Osteocyte (in vitro differentiated cells): ENCODE results near the gene ZNF8. TPM values are rescaled to one million over a fixed set of nuclear protein-coding genes. Genes with fewer than 3 reads are reported as not detected.

Experiments
- DNase-seq: peaks from one replicate; pipeline ENCODE4 v3.0.0; 2021; ENCODE audit warnings: mixed read lengths; ENCODE audit not compliant: unreplicated experiment; ENCODE audit errors: extremely low spot score
- H3K27ac Mint-ChIP-seq: one replicate; pipeline ENCODE4 v1.8.0; 2021; ENCODE audit warnings: mild to moderate bottlenecking, mixed read lengths; ENCODE audit not compliant: unreplicated experiment
- H3K27me3 Mint-ChIP-seq: one replicate; pipeline ENCODE4 v1.8.0; 2021; ENCODE audit warnings: mixed read lengths; ENCODE audit not compliant: unreplicated experiment
- H3K36me3 Mint-ChIP-seq: one replicate; pipeline ENCODE4 v1.8.0; 2021; ENCODE audit warnings: mixed read lengths; ENCODE audit not compliant: unreplicated experiment
- H3K4me1 Mint-ChIP-seq: one replicate; pipeline ENCODE4 v1.8.0; 2021; ENCODE audit warnings: mixed read lengths; ENCODE audit not compliant: unreplicated experiment
- H3K4me3 Mint-ChIP-seq: one replicate; pipeline ENCODE4 v1.8.0; 2021; ENCODE audit warnings: mild to moderate bottlenecking, moderate library complexity, mixed read lengths; ENCODE audit not compliant: unreplicated experiment
- H3K9me3 Mint-ChIP-seq: one replicate; pipeline ENCODE4 v1.8.0; 2021; ENCODE audit warnings: mixed read lengths; ENCODE audit not compliant: unreplicated experiment
- CTCF ChIP-seq: fragments of 200-600 bp; sonication (generic); IDR thresholded peaks from 2 replicates; pipeline ENCODE4 v1.5.0; 2021; ENCODE audit warnings: antibody characterized with exemption, mild to moderate bottlenecking, moderate library complexity
- total RNA-seq: library from RNA; stranded (reverse); gene quantifications from 2 replicates; pipeline ENCODE4 v1.2.1, GENCODE V29; 2021

The ZNF8 gene
- total RNA-seq, 1 donor from 2014 or later = 10.7 TPM

DNA sequence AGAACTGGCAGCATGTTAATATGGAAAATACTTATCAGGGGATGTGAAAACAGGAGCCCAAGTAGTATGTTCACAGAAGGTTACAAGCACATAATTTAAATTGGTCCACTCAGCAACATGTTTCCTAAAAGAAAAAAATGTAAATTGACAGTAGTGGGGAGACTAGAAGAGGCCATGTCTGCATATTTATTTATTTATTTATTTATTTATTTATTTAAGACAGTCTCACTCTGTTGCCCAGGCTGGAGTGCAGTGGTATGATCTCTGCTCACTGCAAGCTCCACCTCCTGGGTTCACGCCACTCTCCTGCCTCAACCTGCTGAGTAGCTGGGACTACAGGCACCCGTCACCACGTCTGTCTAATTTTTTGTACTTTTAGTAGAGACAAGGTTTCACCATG is 13.7 kb upstream of the ZNF8 start:
- peaks cover 13% of the 10 kb centered on the region for H3K9me3 Mint-ChIP-seq
- TF ChIP-seq CTCF = no peak

DNA sequence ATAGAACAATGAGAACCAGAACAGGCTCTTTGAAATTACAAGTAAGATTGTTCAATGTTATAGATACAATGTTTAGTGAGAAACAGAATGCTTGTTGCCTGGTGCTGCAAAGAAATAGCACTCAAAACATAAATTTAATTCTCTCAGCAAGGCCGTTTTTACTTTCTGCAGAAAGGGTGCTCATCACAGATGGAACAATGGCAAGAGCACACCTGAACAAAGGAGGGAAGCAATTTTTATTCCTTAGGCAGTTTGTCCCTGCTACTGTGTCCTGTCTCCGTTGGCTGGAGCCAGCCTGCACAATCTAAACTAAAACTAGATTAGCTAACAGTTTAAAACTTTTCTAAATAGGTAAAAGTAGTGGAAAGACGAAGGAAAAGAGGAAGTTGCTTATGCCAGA is 10.4 kb upstream of the ZNF8 start:
- Mint-ChIP-seq H3K4me1 (no peaks in the 10 kb centered on the region), H3K4me3 (no peak overlapping the region), H3K36me3 (peaks cover 52% of the 10 kb centered on the region), H3K9me3 (peaks cover 5% of the 10 kb centered on the region), H3K27ac (no peak overlapping the region), H3K27me3 (no peaks in the 10 kb centered on the region)
- no peak for DNase-seq
- no peak for TF ChIP-seq CTCF

More for the DNA sequence above, 13.7 kb upstream of the ZNF8 start:
- DNase-seq = no peak
- Mint-ChIP-seq H3K4me3 (no peak overlapping the region), H3K27ac (no peak overlapping the region), H3K27me3 (no peaks in the 10 kb centered on the region), H3K36me3 (peaks cover 59% of the 10 kb centered on the region), H3K4me1 (no peaks in the 10 kb centered on the region)

- Mint-ChIP-seq H3K9me3 (peaks cover 6% of the 10 kb centered on the region), H3K4me1 (peaks cover 14% of the 10 kb centered on the region), H3K36me3 (peaks cover 51% of the 10 kb centered on the region), H3K27ac (no peak overlapping the region), H3K4me3 (no peak overlapping the region), H3K27me3 (no peaks in the 10 kb centered on the region)
- no peak for DNase-seq
- TF ChIP-seq CTCF = no peak
Measured at GRCh38 chr19:58274771-58275201, 4.0 kb upstream of the ZNF8 start.

GRCh38 chr19:58275564-58275963 is 3.2 kb upstream of the ZNF8 start:
- DNase-seq = no peak
- H3K36me3 Mint-ChIP-seq = peaks cover 46% of the 10 kb centered on the region
- no peak overlapping the region for H3K27ac Mint-ChIP-seq
- peaks cover 20% of the 10 kb centered on the region for H3K4me1 Mint-ChIP-seq
- TF ChIP-seq CTCF = no peak
- no peaks in the 10 kb centered on the region for H3K27me3 Mint-ChIP-seq
- peaks cover 6% of the 10 kb centered on the region for H3K9me3 Mint-ChIP-seq
- H3K4me3 Mint-ChIP-seq = no peak overlapping the region

DNA sequence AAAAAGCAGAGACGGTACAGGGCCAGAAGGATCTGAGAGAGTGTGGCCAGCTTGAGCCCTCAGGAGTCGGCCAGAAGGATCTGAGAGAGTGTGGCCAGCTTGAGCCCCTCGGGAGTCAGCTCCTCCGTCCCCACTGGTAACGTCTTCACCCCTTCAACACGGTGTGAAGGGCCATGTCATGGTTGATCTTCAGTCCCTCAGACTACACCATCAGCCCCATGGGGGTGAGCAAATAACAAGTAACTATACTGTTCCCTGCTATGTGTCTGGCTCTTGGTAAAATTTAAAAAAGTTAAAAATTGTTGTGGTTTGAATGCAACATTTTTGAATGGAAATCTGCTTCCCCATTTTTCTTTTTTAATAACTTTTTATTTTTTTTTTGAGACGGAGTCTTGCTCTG is 1.6 kb upstream of the ZNF8 start:
- H3K9me3 Mint-ChIP-seq = peaks cover 6% of the 10 kb centered on the region
- no peak for DNase-seq
- peaks cover 25% of the 10 kb centered on the region for H3K4me1 Mint-ChIP-seq
- no peak overlapping the region for H3K4me3 Mint-ChIP-seq
- TF ChIP-seq CTCF = no peak
- H3K27me3 Mint-ChIP-seq = no peaks in the 10 kb centered on the region
- H3K27ac Mint-ChIP-seq = no peak overlapping the region
- peaks cover 38% of the 10 kb centered on the region for H3K36me3 Mint-ChIP-seq
